K562 (cell line): Measurements from ENCODE around the gene PHLPP2. TPM values are rescaled to one million over a fixed set of nuclear protein-coding genes. Genes with fewer than 3 reads are reported as not detected.

Source experiments
- KLF6 ChIP-seq: fragments of 250-450 bp; sonication (Bioruptor Pico); IDR thresholded peaks from 2 replicates; pipeline ENCODE4 v1.4.0; 2020; ENCODE audit warnings: mild to moderate bottlenecking, moderate library complexity, borderline replicate concordance
- PCBP1 ChIP-seq: fragments of 200-400 bp; formaldehyde crosslinking; IDR thresholded peaks from 2 replicates; pipeline ENCODE4 v1.6.1; 2018; ENCODE audit warnings: mild to moderate bottlenecking, low read depth, low read length; ENCODE audit not compliant: poor library complexity, severe bottlenecking
- SRSF7 ChIP-seq: fragments of 200-400 bp; formaldehyde crosslinking; optimal IDR thresholded peaks from 2 replicates; pipeline ENCODE3; 2017; ENCODE audit warnings: mild to moderate bottlenecking, low read depth, low read length
- ZBTB7A ChIP-seq: IDR thresholded peaks from 2 replicates; pipeline ENCODE4 v1.6.1; 2011; ENCODE audit warnings: low read depth, mild to moderate bottlenecking, low read length, moderate library complexity, borderline replicate concordance; ENCODE audit not compliant: control insufficient read depth
- polyA plus RNA-seq, 8 experiments: library from polyadenylated mRNA; depleted of rRNA in 4 of 8; stranded (reverse) in 5 of 8; unstranded in 3 of 8; fragments of >200 nt; fragmentation: Nextera tagmentation in 2 of 8; fragmentation: Illumina TruSeq in 1 of 8; extraction: Ambion mirVana in 2 of 8; extraction: Trizol in 1 of 8; gene quantifications; 2 replicates each; pipeline versions ENCODE4 v1.2.1 to v1.2.3, GENCODE V29; 2011 to 2014; ENCODE audit warnings: inconsistent platforms in 1 of 8, missing spikeins in 1 of 8
- total RNA-seq, 7 experiments: library from RNA; depleted of rRNA in 6 of 7; stranded (reverse); fragments of >200 nt in 6 of 7; fragmentation: Illumina TruSeq in 2 of 7; extraction: Trizol in 2 of 7; gene quantifications; 2 replicates each; pipeline versions ENCODE4 v1.2.1 to v1.2.3, GENCODE V29; 2011 to 2021; ENCODE audit warnings: low replicate concordance in 1 of 7
- TF ChIP-seq, protein P1 (sequence below): fragments of 250-450 bp; sonication (Bioruptor Pico); IDR thresholded peaks from 2 replicates; pipeline ENCODE4 v1.8.0; 2022; ENCODE audit warnings: moderate library complexity, mild to moderate bottlenecking, inconsistent platforms
- TF ChIP-seq, protein P2 (sequence below): fragments of 250-450 bp; sonication (Bioruptor Pico); IDR thresholded peaks from 2 replicates; pipeline ENCODE4 v1.4.0; 2020; ENCODE audit warnings: borderline replicate concordance

Gene PHLPP2
- total and polyA plus RNA-seq, 9 of the 15 experiments (the other 6 are each of a cell fraction or from before 2014, with no cell fraction given), result 0.60 to 7.1 (median 2.6) TPM

DNA sequence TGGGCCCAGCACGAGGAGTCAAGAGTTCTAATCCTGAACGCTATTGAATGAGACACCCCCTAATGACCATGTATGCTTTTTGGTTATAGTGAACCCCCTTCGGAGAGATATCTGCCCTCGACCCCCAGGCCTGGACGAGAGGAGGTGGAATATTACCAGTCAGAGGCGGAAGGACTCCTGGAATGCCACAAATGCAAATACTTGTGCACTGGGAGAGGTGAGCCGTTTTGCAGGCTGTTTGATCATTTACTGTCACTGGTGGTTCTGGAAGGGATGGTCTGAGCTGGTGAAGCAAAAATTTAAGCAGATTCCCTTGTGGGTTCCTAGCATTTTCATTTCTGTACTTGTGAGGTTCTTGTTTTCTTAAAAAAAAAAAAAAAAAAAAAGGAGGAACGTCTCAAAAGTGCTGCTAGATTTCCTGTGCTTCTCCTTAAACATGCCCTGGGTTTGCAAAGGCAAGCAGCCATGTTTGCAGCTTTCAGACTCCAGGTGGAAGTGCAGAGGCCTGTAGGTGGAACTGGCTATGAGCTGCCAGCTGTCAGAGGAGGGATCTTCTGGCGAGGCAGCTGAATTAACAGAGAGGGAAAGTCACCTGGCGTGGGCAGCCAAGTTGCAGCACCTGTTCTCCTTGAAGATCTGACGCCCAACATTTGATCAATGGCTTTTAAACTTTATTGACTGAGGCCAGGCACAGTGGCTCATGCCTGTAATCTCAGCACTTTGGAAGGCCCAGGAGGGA, 95.1 kb downstream of the PHLPP2 start (continued):
- TF ChIP-seq ZBTB7A (no peak), SRSF7 (no peak), PCBP1 (no peak), KLF6 (CRISPR knock-in tag) (no peak)
- TF ChIP-seq, protein P1, sequence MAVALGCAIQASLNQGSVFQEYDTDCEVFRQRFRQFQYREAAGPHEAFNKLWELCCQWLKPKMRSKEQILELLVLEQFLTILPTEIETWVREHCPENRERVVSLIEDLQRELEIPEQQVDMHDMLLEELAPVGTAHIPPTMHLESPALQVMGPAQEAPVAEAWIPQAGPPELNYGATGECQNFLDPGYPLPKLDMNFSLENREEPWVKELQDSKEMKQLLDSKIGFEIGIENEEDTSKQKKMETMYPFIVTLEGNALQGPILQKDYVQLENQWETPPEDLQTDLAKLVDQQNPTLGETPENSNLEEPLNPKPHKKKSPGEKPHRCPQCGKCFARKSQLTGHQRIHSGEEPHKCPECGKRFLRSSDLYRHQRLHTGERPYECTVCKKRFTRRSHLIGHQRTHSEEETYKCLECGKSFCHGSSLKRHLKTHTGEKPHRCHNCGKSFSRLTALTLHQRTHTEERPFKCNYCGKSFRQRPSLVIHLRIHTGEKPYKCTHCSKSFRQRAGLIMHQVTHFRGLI (CRISPR knock-in tag), result no peak
- TF ChIP-seq, protein P2, sequence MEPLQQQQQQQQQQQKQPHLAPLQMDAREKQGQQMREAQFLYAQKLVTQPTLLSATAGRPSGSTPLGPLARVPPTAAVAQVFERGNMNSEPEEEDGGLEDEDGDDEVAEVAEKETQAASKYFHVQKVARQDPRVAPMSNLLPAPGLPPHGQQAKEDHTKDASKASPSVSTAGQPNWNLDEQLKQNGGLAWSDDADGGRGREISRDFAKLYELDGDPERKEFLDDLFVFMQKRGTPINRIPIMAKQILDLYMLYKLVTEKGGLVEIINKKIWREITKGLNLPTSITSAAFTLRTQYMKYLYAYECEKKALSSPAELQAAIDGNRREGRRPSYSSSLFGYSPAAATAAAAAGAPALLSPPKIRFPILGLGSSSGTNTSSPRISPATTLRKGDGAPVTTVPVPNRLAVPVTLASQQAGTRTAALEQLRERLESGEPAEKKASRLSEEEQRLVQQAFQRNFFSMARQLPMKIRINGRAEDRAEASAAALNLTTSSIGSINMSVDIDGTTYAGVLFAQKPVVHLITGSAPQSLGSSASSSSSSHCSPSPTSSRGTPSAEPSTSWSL (CRISPR knock-in tag), result no peak
